ENCODE results near the gene VWC2.

GRCh38 chr7:49893131-49893530 lies 119.7 kb downstream of the VWC2 start:
- TF ChIP-seq POLR2A (IDR thresholded peaks at IDR 0.05) (no peak), CTCF (IDR thresholded peaks at IDR 0.05) (no peak)
